IMR-90 (cell line): ENCODE data around the gene PEX16. TPM values are rescaled to one million over a fixed set of nuclear protein-coding genes. Genes with fewer than 3 reads are reported as not detected.

Source experiments
- ATAC-seq: fragments of 200-7000 bp; cut with Tn5 transposase; 2 replicates; pipeline ENCODE4 v1.9.1; 2020; ENCODE audit warnings: low read depth, mild to moderate bottlenecking, moderate library complexity
- BruUV-seq: library from RNA; stranded (reverse); fragments of 400-500 nt; replicated peaks from 2 replicates; lab custom pipeline; 2021; lab: Mats Ljungman, UMichigan
- CTCF ChIA-PET: fragments of 300-600 bp; formaldehyde crosslinking; extraction: SDS; loops from one replicate; lab custom pipeline; 2021; ENCODE audit warnings: antibody characterized with exemption; lab: Yijun Ruan, JAX
- POLR2A ChIA-PET: fragments of 300-600 bp; sonication (Branson Sonifier 250); formaldehyde crosslinking; loops from one replicate; lab custom pipeline; 2022; ENCODE audit warnings: antibody characterized with exemption; ENCODE audit not compliant: unreplicated experiment; lab: Charles Lee
- DNase-seq: peaks from one replicate; pipeline ENCODE4 v3.0.0; 2013
- H2AFZ ChIP-seq: replicated peaks from 2 replicates; pipeline ENCODE3; 2013; ENCODE audit warnings: low read length, mild to moderate bottlenecking; ENCODE audit not compliant: poor library complexity
- H2AK5ac ChIP-seq: 2 replicates; pipeline ENCODE4 v1.6.1; 2013; ENCODE audit warnings: low read depth, low read length, inconsistent platforms
- H2AK9ac ChIP-seq: replicated peaks from 2 replicates; pipeline ENCODE3; 2013; ENCODE audit warnings: mild to moderate bottlenecking, low read depth, low read length, moderate library complexity; ENCODE audit not compliant: poor library complexity
- H2BK120ac ChIP-seq: 2 replicates; pipeline ENCODE4 v1.6.1; 2013; ENCODE audit warnings: low read depth, low read length, inconsistent platforms
- H2BK15ac ChIP-seq: 3 replicates; pipeline ENCODE4 v1.6.1; 2013; ENCODE audit warnings: low read depth, low read length, inconsistent platforms
- H2BK20ac ChIP-seq: 2 replicates; pipeline ENCODE4 v1.6.1; 2013; ENCODE audit warnings: low read depth, mild to moderate bottlenecking, inconsistent platforms, low read length, moderate library complexity
- H2BK5ac ChIP-seq: 2 replicates; pipeline ENCODE4 v1.6.1; 2013; ENCODE audit warnings: mild to moderate bottlenecking, low read depth, low read length, inconsistent platforms; ENCODE audit not compliant: poor library complexity, severe bottlenecking
- H3K14ac ChIP-seq: replicated peaks from 2 replicates; pipeline ENCODE4 v1.6.1; 2013; ENCODE audit warnings: low read depth, low read length, inconsistent platforms
- H3K18ac ChIP-seq: 2 replicates; pipeline ENCODE4 v1.6.1; 2013; ENCODE audit warnings: low read depth, low read length, control low read depth
- H3K23ac ChIP-seq: 2 replicates; pipeline ENCODE4 v1.6.1; 2013; ENCODE audit warnings: low read depth, low read length, inconsistent platforms
- H3K27ac ChIP-seq: 2 replicates; pipeline ENCODE4 v1.5.1; 2013; ENCODE audit warnings: mild to moderate bottlenecking, control low read depth, low read length; ENCODE audit not compliant: insufficient read depth
- H3K27me3 ChIP-seq: 2 replicates; pipeline ENCODE4 v1.6.1; 2013; ENCODE audit warnings: low read length; ENCODE audit not compliant: control insufficient read depth, insufficient read depth
- H3K36me3 ChIP-seq: 2 replicates; pipeline ENCODE4 v1.6.1; 2013; ENCODE audit warnings: low read length, mixed read lengths; ENCODE audit not compliant: control insufficient read depth, insufficient read depth
- H3K4ac ChIP-seq: 2 replicates; pipeline ENCODE4 v1.6.1; 2013; ENCODE audit warnings: low read depth, low read length, inconsistent platforms
- H3K4me1 ChIP-seq: 2 replicates; pipeline ENCODE4 v1.6.1; 2013; ENCODE audit warnings: low read length, mixed read lengths; ENCODE audit not compliant: control insufficient read depth, insufficient read depth
- H3K4me2 ChIP-seq: 2 replicates; pipeline ENCODE4 v1.6.1; 2013; ENCODE audit warnings: low read depth, mild to moderate bottlenecking, control low read depth, low read length, moderate library complexity
- H3K4me3 ChIP-seq: 2 replicates; pipeline ENCODE4 v1.5.1; 2013; ENCODE audit warnings: low read depth, mild to moderate bottlenecking, control low read depth, low read length, moderate library complexity; ENCODE audit not compliant: insufficient read depth
- H3K56ac ChIP-seq: 2 replicates; pipeline ENCODE4 v1.6.1; 2013; ENCODE audit warnings: low read length, inconsistent platforms; ENCODE audit not compliant: insufficient read depth; ENCODE audit errors: extremely low read depth
- H3K79me1 ChIP-seq, 2 experiments: 2 replicates each; pipeline ENCODE4 v1.6.1; 2013; ENCODE audit warnings: low read length in 2 of 2, inconsistent platforms in 1 of 2, low read depth in 1 of 2
- H3K9ac ChIP-seq: 2 replicates; pipeline ENCODE4 v1.6.1; 2013; ENCODE audit warnings: low read depth, low read length, control low read depth
- H3K9me1 ChIP-seq: 2 replicates; pipeline ENCODE4 v1.6.1; 2013; ENCODE audit warnings: low read length, inconsistent platforms; ENCODE audit not compliant: insufficient read depth
- H3K9me3 ChIP-seq: 2 replicates; pipeline ENCODE4 v1.6.1; 2013; ENCODE audit warnings: low read length; ENCODE audit not compliant: control insufficient read depth, insufficient read depth
- H4K20me1 ChIP-seq: 2 replicates; pipeline ENCODE4 v1.6.1; 2013; ENCODE audit warnings: low read length, inconsistent platforms; ENCODE audit not compliant: insufficient read depth
- H4K5ac ChIP-seq: 2 replicates; pipeline ENCODE4 v1.6.1; 2013; ENCODE audit warnings: mild to moderate bottlenecking, low read depth, low read length, control low read depth
- H4K8ac ChIP-seq, 2 experiments: 2 replicates each; pipeline ENCODE4 v1.6.1; 2013; ENCODE audit warnings: low read depth in 2 of 2, low read length in 2 of 2, control low read depth in 1 of 2, inconsistent platforms in 1 of 2
- H4K91ac ChIP-seq: 2 replicates; pipeline ENCODE4 v1.6.1; 2013; ENCODE audit warnings: low read depth, low read length, inconsistent platforms; ENCODE audit not compliant: insufficient read depth
- BHLHE40 ChIP-seq: fragments of 150-350 bp; IDR thresholded peaks from 2 replicates; pipeline ENCODE4 v1.6.1; 2016; ENCODE audit warnings: mild to moderate bottlenecking, low read depth, low read length
- CHD1 ChIP-seq: IDR thresholded peaks from 2 replicates; pipeline ENCODE4 v1.6.1; 2012; ENCODE audit warnings: low read depth, low read length, improper control_type of control experiment
- FOS ChIP-seq: fragments of 150-350 bp; IDR thresholded peaks from 2 replicates; pipeline ENCODE4 v1.6.1; 2016; ENCODE audit warnings: low read depth, low read length
- MAFK ChIP-seq: IDR thresholded peaks from 2 replicates; pipeline ENCODE4 v1.6.1; 2012; ENCODE audit warnings: low read depth, low read length, improper control_type of control experiment
- MAZ ChIP-seq: IDR thresholded peaks from 2 replicates; pipeline ENCODE4 v1.6.1; 2012; ENCODE audit warnings: low read depth, mild to moderate bottlenecking, low read length, improper control_type of control experiment, moderate library complexity, borderline replicate concordance
- MXI1 ChIP-seq: IDR thresholded peaks from 2 replicates; pipeline ENCODE4 v1.6.1; 2012; ENCODE audit warnings: low read depth, mild to moderate bottlenecking, low read length, moderate library complexity, borderline replicate concordance
- NFE2L2 ChIP-seq: fragments of 150-350 bp; IDR thresholded peaks from 2 replicates; pipeline ENCODE4 v1.6.1; 2016; ENCODE audit warnings: low read depth, mild to moderate bottlenecking, low read length
- POLR2A ChIP-seq: IDR thresholded peaks from 2 replicates; pipeline ENCODE4 v1.6.1; 2012; ENCODE audit warnings: mild to moderate bottlenecking, low read depth, low read length
- RAD21 ChIP-seq: IDR thresholded peaks from 2 replicates; pipeline ENCODE4 v1.6.1; 2012; ENCODE audit warnings: low read length, improper control_type of control experiment
- RCOR1 ChIP-seq: IDR thresholded peaks from 2 replicates; pipeline ENCODE4 v1.6.1; 2012; ENCODE audit warnings: mild to moderate bottlenecking, low read length, improper control_type of control experiment; ENCODE audit not compliant: insufficient replicate concordance
- SMC3 ChIP-seq: fragments of 150-350 bp; IDR thresholded peaks from 2 replicates; pipeline ENCODE4 v1.6.1; 2016; ENCODE audit warnings: low read depth, mild to moderate bottlenecking, antibody characterized with exemption, low read length, moderate library complexity
- WGBS, 2 experiments: methylation state at CpG; one replicate each; pipeline versions ENCODE4 v1.1.5 to v1.1.7; 2013; ENCODE audit warnings: missing lambda C conversion rate in 2 of 2; ENCODE audit not compliant: insufficient read length in 1 of 2; ENCODE audit errors: extremely low coverage in 2 of 2; 5-methylcytosine and 5-hydroxymethylcytosine counted together
- dilution Hi-C: fragments of 300-500 bp; cut with HindIII; formaldehyde crosslinking; loops from one replicate; pipeline ENCODE4 v1.14.3; 2018; ENCODE audit warnings: low sequenced_read_pairs; ENCODE audit not compliant: unreplicated experiment
- in situ Hi-C: fragments of 300-500 bp; cut with MboI; formaldehyde crosslinking; loops from 3 replicates; pipeline ENCODE4 v1.14.3; 2019; ENCODE audit warnings: low sequenced_read_pairs, inconsistent platforms, mixed read lengths
- intact Hi-C: fragments of 100-400 bp; cut with micrococcal nuclease; formaldehyde crosslinking; loops from 2 replicates; pipeline ENCODE4 v1.10.0; 2022
- polyA plus RNA-seq, 3 experiments: library from polyadenylated mRNA; depleted of rRNA; stranded (reverse); fragments of >200 nt; gene quantifications; 2 replicates each; pipeline ENCODE4 v1.2.3, GENCODE V29; 2012; ENCODE audit warnings: low replicate concordance in 1 of 3
- total RNA-seq: library from RNA; depleted of rRNA; stranded (reverse); fragments of >200 nt; gene quantifications from 2 replicates; pipeline ENCODE4 v1.2.3, GENCODE V29; 2012
- TF ChIP-seq, protein P1 (sequence below): fragments of 150-350 bp; IDR thresholded peaks from 2 replicates; pipeline ENCODE4 v1.6.1; 2017; ENCODE audit warnings: mild to moderate bottlenecking, antibody characterized with exemption, low read length, low read depth
- TF ChIP-seq, protein P2 (sequence below): conservative IDR thresholded peaks from 2 replicates; pipeline ENCODE4 v1.5.1; 2012; ENCODE audit warnings: mild to moderate bottlenecking, low read depth, low read length, improper control_type of control experiment
- TF ChIP-seq, protein P3 (sequence below): fragments of 150-350 bp; IDR thresholded peaks from 2 replicates; pipeline ENCODE4 v1.6.1; 2016; ENCODE audit warnings: low read depth, mild to moderate bottlenecking, low read length, moderate library complexity, borderline replicate concordance

PEX16 gene
- total and polyA plus RNA-seq, 2 of the 4 experiments (the other 2 are of a cell fraction), result 17.9 to 23.3 TPM

DNA sequence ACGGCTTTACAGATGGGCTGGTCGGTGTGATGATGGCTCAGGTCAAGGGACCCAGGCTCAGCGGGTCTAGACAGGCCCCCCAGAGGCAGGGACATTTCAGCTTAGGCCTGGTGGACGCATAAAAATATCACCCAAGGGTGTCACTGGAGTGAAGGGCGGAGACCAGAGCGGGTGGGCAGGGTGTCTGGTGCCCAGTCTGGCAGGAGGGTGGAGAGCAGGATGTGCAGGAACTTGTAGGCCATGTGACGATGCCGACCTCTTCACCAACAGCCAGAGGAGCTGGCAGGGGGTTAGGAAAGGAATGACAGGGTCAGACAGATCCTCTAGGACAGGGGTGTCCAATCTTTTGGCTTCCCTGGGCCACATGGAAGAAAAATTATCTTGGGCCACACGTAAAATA, 27.7 kb downstream of the PEX16 start:
- Histone ChIP-seq H3K36me3 (no peaks in the 10 kb centered on the region), H4K5ac (no peak overlapping the region), H3K56ac (no peak overlapping the region), H3K14ac (no peak overlapping the region), H2AFZ (no peak overlapping the region), H3K4me1 (no peaks in the 10 kb centered on the region), H3K4ac (no peak overlapping the region), H3K23ac (no peak overlapping the region), H3K4me3 (no peak overlapping the region), H4K8ac (no peak overlapping the region), H4K20me1 (peaks cover 7% of the 10 kb centered on the region), H2AK9ac (no peak overlapping the region), H3K27me3 (peaks cover 46% of the 10 kb centered on the region), H3K4me2 (no peak overlapping the region), H3K9ac (no peak overlapping the region), H3K9me3 (no peaks in the 10 kb centered on the region), H2BK120ac (no peak overlapping the region), H3K27ac (no peak overlapping the region), H2BK15ac (no peak overlapping the region), H3K18ac (no peak overlapping the region), H3K9me1 (no peaks in the 10 kb centered on the region; the same call in 1 of the 2 replicates), H4K91ac (no peak overlapping the region), H2BK20ac (no peak overlapping the region), H2AK5ac (no peak overlapping the region), H3K79me1 (no peaks in the 10 kb centered on the region), H2BK5ac (no peak overlapping the region)
- dilution Hi-C loops, result no loop called here
- ATAC-seq, result no peak
- TF ChIP-seq, protein P1, sequence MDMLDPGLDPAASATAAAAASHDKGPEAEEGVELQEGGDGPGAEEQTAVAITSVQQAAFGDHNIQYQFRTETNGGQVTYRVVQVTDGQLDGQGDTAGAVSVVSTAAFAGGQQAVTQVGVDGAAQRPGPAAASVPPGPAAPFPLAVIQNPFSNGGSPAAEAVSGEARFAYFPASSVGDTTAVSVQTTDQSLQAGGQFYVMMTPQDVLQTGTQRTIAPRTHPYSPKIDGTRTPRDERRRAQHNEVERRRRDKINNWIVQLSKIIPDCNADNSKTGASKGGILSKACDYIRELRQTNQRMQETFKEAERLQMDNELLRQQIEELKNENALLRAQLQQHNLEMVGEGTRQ, result no peak
- TF ChIP-seq RCOR1 (no peak), NFE2L2 (no peak), CHD1 (no peak), MAZ (no peak), BHLHE40 (no peak), FOS (no peak), MAFK (no peak), POLR2A (no peak), RAD21 (no peak), SMC3 (no peak), MXI1 (no peak)
- TF ChIP-seq, protein P2, sequence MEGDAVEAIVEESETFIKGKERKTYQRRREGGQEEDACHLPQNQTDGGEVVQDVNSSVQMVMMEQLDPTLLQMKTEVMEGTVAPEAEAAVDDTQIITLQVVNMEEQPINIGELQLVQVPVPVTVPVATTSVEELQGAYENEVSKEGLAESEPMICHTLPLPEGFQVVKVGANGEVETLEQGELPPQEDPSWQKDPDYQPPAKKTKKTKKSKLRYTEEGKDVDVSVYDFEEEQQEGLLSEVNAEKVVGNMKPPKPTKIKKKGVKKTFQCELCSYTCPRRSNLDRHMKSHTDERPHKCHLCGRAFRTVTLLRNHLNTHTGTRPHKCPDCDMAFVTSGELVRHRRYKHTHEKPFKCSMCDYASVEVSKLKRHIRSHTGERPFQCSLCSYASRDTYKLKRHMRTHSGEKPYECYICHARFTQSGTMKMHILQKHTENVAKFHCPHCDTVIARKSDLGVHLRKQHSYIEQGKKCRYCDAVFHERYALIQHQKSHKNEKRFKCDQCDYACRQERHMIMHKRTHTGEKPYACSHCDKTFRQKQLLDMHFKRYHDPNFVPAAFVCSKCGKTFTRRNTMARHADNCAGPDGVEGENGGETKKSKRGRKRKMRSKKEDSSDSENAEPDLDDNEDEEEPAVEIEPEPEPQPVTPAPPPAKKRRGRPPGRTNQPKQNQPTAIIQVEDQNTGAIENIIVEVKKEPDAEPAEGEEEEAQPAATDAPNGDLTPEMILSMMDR, result no peak
- TF ChIP-seq, protein P3, sequence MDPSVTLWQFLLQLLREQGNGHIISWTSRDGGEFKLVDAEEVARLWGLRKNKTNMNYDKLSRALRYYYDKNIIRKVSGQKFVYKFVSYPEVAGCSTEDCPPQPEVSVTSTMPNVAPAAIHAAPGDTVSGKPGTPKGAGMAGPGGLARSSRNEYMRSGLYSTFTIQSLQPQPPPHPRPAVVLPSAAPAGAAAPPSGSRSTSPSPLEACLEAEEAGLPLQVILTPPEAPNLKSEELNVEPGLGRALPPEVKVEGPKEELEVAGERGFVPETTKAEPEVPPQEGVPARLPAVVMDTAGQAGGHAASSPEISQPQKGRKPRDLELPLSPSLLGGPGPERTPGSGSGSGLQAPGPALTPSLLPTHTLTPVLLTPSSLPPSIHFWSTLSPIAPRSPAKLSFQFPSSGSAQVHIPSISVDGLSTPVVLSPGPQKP, result no peak
- 100% methylated on average over 1 of the region's 9 CpGs; no CpG with 5 or more reads in 1 of the 2 experiments for WGBS, 2 experiments
- CTCF ChIA-PET, result no interaction called here
- BruUV-seq, result no TSS peak
- intact Hi-C loops, result no loop called here
- no peak for DNase-seq
- in situ Hi-C loops, result no loop called here
- POLR2A ChIA-PET, result no interaction called here
